H9 (cell line): ENCODE data around the gene TRNT1. TPM values are rescaled to one million over a fixed set of nuclear protein-coding genes. Genes with fewer than 3 reads are reported as not detected.

Experiments used
- DNase-seq: peaks from one replicate; pipeline ENCODE4 v3.0.0-alpha.2; 2017
- H2AFZ ChIP-seq: one replicate; pipeline ENCODE4 v1.6.1; 2013; ENCODE audit warnings: mild to moderate bottlenecking, low read length, control low read depth, moderate library complexity
- H2AK5ac ChIP-seq: 2 replicates; pipeline ENCODE4 v1.6.1; 2013; ENCODE audit warnings: low read length, control low read depth, mixed read lengths; ENCODE audit not compliant: insufficient read length
- H2BK120ac ChIP-seq: one replicate; pipeline ENCODE4 v1.6.1; 2013; ENCODE audit warnings: low read depth, mild to moderate bottlenecking, low read length, control low read depth, inconsistent platforms; ENCODE audit not compliant: poor library complexity, severe bottlenecking
- H2BK12ac ChIP-seq: 2 replicates; pipeline ENCODE4 v1.6.1; 2013; ENCODE audit warnings: low read length, control low read depth, mixed read lengths, low read depth; ENCODE audit not compliant: insufficient read length
- H2BK15ac ChIP-seq: 2 replicates; pipeline ENCODE4 v1.6.1; 2013; ENCODE audit warnings: low read depth, low read length, control low read depth
- H2BK20ac ChIP-seq: one replicate; pipeline ENCODE4 v1.6.1; 2013; ENCODE audit warnings: low read depth, mild to moderate bottlenecking, low read length, control low read depth, inconsistent platforms; ENCODE audit not compliant: poor library complexity, severe bottlenecking
- H2BK5ac ChIP-seq: 2 replicates; pipeline ENCODE4 v1.6.1; 2013; ENCODE audit warnings: low read length, control low read depth, mixed read lengths; ENCODE audit not compliant: insufficient read length
- H3K14ac ChIP-seq: 2 replicates; pipeline ENCODE4 v1.6.1; 2013; ENCODE audit warnings: low read length, control low read depth; ENCODE audit not compliant: insufficient read depth
- H3K18ac ChIP-seq: 2 replicates; pipeline ENCODE4 v1.6.1; 2013; ENCODE audit warnings: low read depth, mild to moderate bottlenecking, mixed read lengths, low read length, control low read depth; ENCODE audit not compliant: insufficient read length
- H3K23ac ChIP-seq: 2 replicates; pipeline ENCODE4 v1.6.1; 2013; ENCODE audit warnings: low read length, control low read depth, mixed read lengths, low read depth; ENCODE audit not compliant: insufficient read length
- H3K23me2 ChIP-seq: 2 replicates; pipeline ENCODE4 v1.6.1; 2013; ENCODE audit warnings: low read depth, mild to moderate bottlenecking, mixed read lengths, low read length, control low read depth; ENCODE audit not compliant: insufficient read length, poor library complexity, severe bottlenecking
- H3K27ac ChIP-seq: 2 replicates; pipeline ENCODE4 v1.5.1; 2013; ENCODE audit warnings: low read length, control low read depth, mixed read lengths, low read depth; ENCODE audit not compliant: insufficient read length
- H3K27me3 ChIP-seq: 2 replicates; pipeline ENCODE4 v1.6.1; 2013; ENCODE audit warnings: low read length, control low read depth, inconsistent platforms; ENCODE audit not compliant: insufficient read depth
- H3K4ac ChIP-seq: 2 replicates; pipeline ENCODE4 v1.6.1; 2013; ENCODE audit warnings: low read depth, mild to moderate bottlenecking, control low read depth, inconsistent platforms, low read length, moderate library complexity
- H3K4me1 ChIP-seq: 2 replicates; pipeline ENCODE4 v1.6.1; 2013; ENCODE audit warnings: low read length, control low read depth, inconsistent platforms; ENCODE audit not compliant: insufficient read depth
- H3K4me2 ChIP-seq: 2 replicates; pipeline ENCODE4 v1.6.1; 2013; ENCODE audit warnings: low read length, control low read depth, mixed read lengths; ENCODE audit not compliant: insufficient read length, insufficient read depth
- H3K56ac ChIP-seq: 2 replicates; pipeline ENCODE4 v1.6.1; 2013; ENCODE audit warnings: low read depth, mild to moderate bottlenecking, mixed read lengths, low read length, control low read depth; ENCODE audit not compliant: insufficient read length
- H3K79me1 ChIP-seq: 2 replicates; pipeline ENCODE4 v1.6.1; 2013; ENCODE audit warnings: low read depth, mild to moderate bottlenecking, moderate library complexity, low read length, control low read depth, inconsistent platforms; ENCODE audit not compliant: insufficient read depth, poor library complexity, severe bottlenecking
- H3K79me2 ChIP-seq: 2 replicates; pipeline ENCODE4 v1.6.1; 2013; ENCODE audit warnings: low read length, control low read depth, inconsistent platforms; ENCODE audit not compliant: insufficient read depth
- H3K9ac ChIP-seq: 2 replicates; pipeline ENCODE4 v1.6.1; 2013; ENCODE audit warnings: low read length, control low read depth, mixed read lengths; ENCODE audit not compliant: insufficient read length; ENCODE audit errors: extremely low read depth
- H3K9me3 ChIP-seq: one replicate; pipeline ENCODE4 v1.6.1; 2013; ENCODE audit warnings: low read depth, low read length, inconsistent platforms; ENCODE audit not compliant: control insufficient read depth
- H3T11ph ChIP-seq: one replicate; pipeline ENCODE4 v1.6.1; 2013; ENCODE audit warnings: mild to moderate bottlenecking, low read length, control low read depth, inconsistent platforms
- H4K20me1 ChIP-seq: one replicate; pipeline ENCODE4 v1.6.1; 2013; ENCODE audit not compliant: control insufficient read depth, insufficient read length, insufficient read depth
- H4K5ac ChIP-seq: 2 replicates; pipeline ENCODE4 v1.6.1; 2013; ENCODE audit warnings: low read depth, mild to moderate bottlenecking, mixed read lengths, low read length, control low read depth; ENCODE audit not compliant: insufficient read length
- H4K8ac ChIP-seq: replicated peaks from 2 replicates; pipeline ENCODE4 v1.6.1; 2013; ENCODE audit warnings: low read length, control low read depth, mixed read lengths, low read depth; ENCODE audit not compliant: insufficient read length
- H4K91ac ChIP-seq: 2 replicates; pipeline ENCODE4 v1.6.1; 2013; ENCODE audit warnings: low read depth, mild to moderate bottlenecking, moderate library complexity, mixed read lengths, low read length, control low read depth; ENCODE audit not compliant: insufficient read length
- H3K27ac Mint-ChIP-seq, 3 experiments: 2 replicates in 2 of 3; 3 replicates in 1 of 3; pipeline ENCODE4 v1.8.0; 2020 to 2021; ENCODE audit warnings: mixed read lengths in 3 of 3, mild to moderate bottlenecking in 1 of 3, moderate library complexity in 1 of 3
- H3K27me3 Mint-ChIP-seq: 2 replicates; pipeline ENCODE4 v1.8.0; 2021; ENCODE audit warnings: low read depth, mild to moderate bottlenecking, moderate library complexity, mixed read lengths
- H3K36me3 Mint-ChIP-seq, 3 experiments: 2 replicates in 2 of 3; 3 replicates in 1 of 3; pipeline ENCODE4 v1.8.0; 2020 to 2021; ENCODE audit warnings: low read depth in 3 of 3, mixed read lengths in 3 of 3; ENCODE audit not compliant: insufficient read depth in 1 of 3
- H3K4me1 Mint-ChIP-seq, 2 experiments: 2 replicates each; pipeline ENCODE4 v1.8.0; 2020; ENCODE audit warnings: mixed read lengths in 2 of 2
- H3K4me3 Mint-ChIP-seq, 2 experiments: 2 replicates in 1 of 2; 3 replicates in 1 of 2; pipeline ENCODE4 v1.8.0; 2020 to 2021; ENCODE audit warnings: mild to moderate bottlenecking in 2 of 2, mixed read lengths in 2 of 2, moderate library complexity in 1 of 2
- H3K9me3 Mint-ChIP-seq, 2 experiments: 2 replicates in 1 of 2; 3 replicates in 1 of 2; pipeline ENCODE4 v1.8.0; 2020; ENCODE audit warnings: mild to moderate bottlenecking in 2 of 2, mixed read lengths in 2 of 2, moderate library complexity in 1 of 2
- CTCF ChIP-seq: fragments of 200-600 bp; sonication (generic); conservative IDR thresholded peaks from 3 replicates; pipeline ENCODE4 v1.8.0; 2021; ENCODE audit warnings: antibody characterized with exemption, mild to moderate bottlenecking
- total RNA-seq: library from RNA; stranded (reverse); gene quantifications from 2 replicates; pipeline ENCODE4 v1.2.1, GENCODE V29; 2021

Gene TRNT1
- total RNA-seq, 1 experiment from 2014 or later: 49.2 TPM

GRCh38 chr3:3087279-3087678 lies 39.5 kb upstream of the TRNT1 start:
- Histone ChIP-seq H3K18ac (no peak overlapping the region), H3K9me3 (no peaks in the 10 kb centered on the region), H4K20me1 (no peaks in the 10 kb centered on the region), H3K23ac (no peak overlapping the region), H3K4me2 (no peak overlapping the region), H3K4ac (no peak overlapping the region), H3K56ac (no peak overlapping the region), H2BK120ac (no peak overlapping the region), H3K4me1 (peaks cover 3% of the 10 kb centered on the region; the same call in 1 of the 2 replicates), H4K8ac (no peak overlapping the region), H3K9ac (no peak overlapping the region), H3K79me2 (no peaks in the 10 kb centered on the region), H3K79me1 (no peaks in the 10 kb centered on the region), H3K14ac (no peak overlapping the region), H3K27me3 (no peaks in the 10 kb centered on the region), H2AFZ (no peak overlapping the region), H2AK5ac (no peak overlapping the region), H2BK20ac (no peak overlapping the region), H2BK12ac (no peak overlapping the region), H3K27ac (no peak overlapping the region), H3T11ph (no peak overlapping the region), H2BK5ac (no peak overlapping the region), H4K5ac (no peak overlapping the region), H3K23me2 (no peaks in the 10 kb centered on the region), H2BK15ac (no peak overlapping the region), H4K91ac (no peak overlapping the region)
- Mint-ChIP-seq H3K9me3 (no peaks in the 10 kb centered on the region; a peak in 1 of 5 replicates), H3K27me3 (no peaks in the 10 kb centered on the region; the same call in 1 of the 2 replicates), H3K27ac (no peak overlapping the region), H3K36me3 (no peaks in the 10 kb centered on the region), H3K4me1 (peaks cover 9 to 10% of the 10 kb centered on the region in 2 experiments), H3K4me3 (no peak overlapping the region)
- TF ChIP-seq CTCF: no peak
- no peak for DNase-seq
